NCI-H1694 (cell line): ENCODE data around the gene FSD2.
"Not testable (repeated sequence)": the region's sequence is repeated elsewhere in the genome, so short reads cannot be mapped to it uniquely, and the experiment has no call there.

Experiments
- DNase-seq: peaks from one replicate; lab custom pipeline; 2025; lab: John Stamatoyannopoulos, UW

FSD2 gene

GRCh38 chr15:82737975-82738374 lies 67.9 kb downstream of the FSD2 start:
- no peak for DNase-seq

GRCh38 chr15:82731527-82731926 lies 74.3 kb downstream of the FSD2 start:
- DNase-seq: no peak

- DNase-seq: no peak
These were observed 75.8 kb downstream of the FSD2 start for GRCh38 chr15:82730022-82730530.

- no peak for DNase-seq
These were observed 79.1 kb downstream of the FSD2 start for GRCh38 chr15:82726816-82727215.

- no peak for DNase-seq
These were observed 90.9 kb downstream of the FSD2 start for GRCh38 chr15:82715003-82715402.

- DNase-seq: no peak
These were observed 91.9 kb downstream of the FSD2 start for GRCh38 chr15:82714016-82714415.

- no peak for DNase-seq
These were observed 93.8 kb downstream of the FSD2 start for GRCh38 chr15:82712036-82712435.

- DNase-seq: no peak
These were observed 94.9 kb downstream of the FSD2 start for GRCh38 chr15:82710926-82711490.

- DNase-seq: no peak
These were observed 95.7 kb downstream of the FSD2 start for GRCh38 chr15:82710208-82710555.

GRCh38 chr15:82709421-82710207 lies 96.3 kb downstream of the FSD2 start, which contains the start of gene AP3B2:
AP3B2 (minus strand) TSS chr15:82709875; CDS start chr15:82709706, 169 bp downstream.
- peak; percentile 65 for DNase-seq

GRCh38 chr15:82709081-82709420 lies 96.8 kb downstream of the FSD2 start:
- DNase-seq: no peak

- not testable (repeated sequence) for DNase-seq
These were observed 100.0 kb downstream of the FSD2 start for GRCh38 chr15:82705856-82706255.
